ENCODE data around the gene PRKCA.

PRKCA gene

DNA sequence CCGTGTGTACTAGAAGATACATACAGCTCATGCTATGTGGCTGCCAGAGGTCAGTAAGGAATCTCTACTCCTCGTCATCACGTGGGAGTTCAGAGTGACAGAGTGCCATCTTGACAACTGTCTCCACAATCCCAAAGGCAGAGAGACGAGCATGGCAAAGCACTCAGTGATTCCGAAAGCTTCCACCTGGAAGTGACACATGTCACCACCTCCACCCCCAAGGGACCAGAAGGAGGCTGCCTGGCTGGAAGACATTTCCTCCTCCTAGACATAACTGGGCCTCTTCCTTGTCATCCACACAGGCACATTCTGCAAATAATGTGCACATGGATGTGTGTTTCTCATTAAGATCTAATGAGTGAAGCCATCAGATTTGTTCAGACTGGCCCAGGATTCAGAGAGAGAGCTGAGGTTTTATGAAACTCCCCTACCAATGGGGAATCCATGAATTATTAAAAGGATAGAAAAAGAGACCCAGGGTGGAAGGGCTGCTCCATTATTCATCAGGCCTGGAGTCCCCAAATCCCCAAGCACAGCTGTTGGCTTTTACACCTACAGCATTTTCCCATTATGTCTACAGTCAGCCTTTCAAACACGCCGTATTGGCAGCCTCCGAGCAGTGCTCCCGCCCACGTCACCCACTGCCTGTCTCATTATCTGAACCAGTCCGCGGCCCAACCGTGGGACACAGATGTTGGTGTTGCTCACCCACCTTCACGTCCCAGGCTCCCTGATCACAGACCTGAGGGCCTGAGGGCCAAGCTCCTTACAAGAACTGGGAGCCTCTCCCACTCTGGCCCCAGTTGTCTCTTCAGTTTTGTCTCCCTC lies 529.2 kb downstream of the PRKCA start:
- no peak for DNase-seq

DNA sequence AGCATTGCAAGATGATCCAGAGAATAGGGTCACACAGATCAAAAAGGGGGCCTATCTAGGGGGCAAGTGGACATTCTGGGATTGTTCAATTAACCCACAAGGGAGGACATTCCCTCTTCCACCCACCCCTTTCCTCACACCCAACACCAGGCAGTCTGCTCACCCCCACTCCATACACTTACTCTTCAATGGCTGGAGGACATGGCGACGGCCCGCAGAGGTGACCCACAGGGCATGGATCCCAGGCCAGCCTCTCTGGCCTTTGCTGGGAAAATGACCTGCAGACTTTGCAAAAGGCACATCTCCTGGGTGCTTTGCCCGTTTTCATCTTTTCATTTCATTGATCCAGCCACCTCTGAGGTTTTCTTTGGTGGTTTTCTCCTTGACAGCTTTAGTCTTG lies 530.8 kb downstream of the PRKCA start:
- no peak for DNase-seq

GRCh38 chr17:66834426-66834918 lies 532.1 kb downstream of the PRKCA start:
- DNase-seq: no peak

DNA sequence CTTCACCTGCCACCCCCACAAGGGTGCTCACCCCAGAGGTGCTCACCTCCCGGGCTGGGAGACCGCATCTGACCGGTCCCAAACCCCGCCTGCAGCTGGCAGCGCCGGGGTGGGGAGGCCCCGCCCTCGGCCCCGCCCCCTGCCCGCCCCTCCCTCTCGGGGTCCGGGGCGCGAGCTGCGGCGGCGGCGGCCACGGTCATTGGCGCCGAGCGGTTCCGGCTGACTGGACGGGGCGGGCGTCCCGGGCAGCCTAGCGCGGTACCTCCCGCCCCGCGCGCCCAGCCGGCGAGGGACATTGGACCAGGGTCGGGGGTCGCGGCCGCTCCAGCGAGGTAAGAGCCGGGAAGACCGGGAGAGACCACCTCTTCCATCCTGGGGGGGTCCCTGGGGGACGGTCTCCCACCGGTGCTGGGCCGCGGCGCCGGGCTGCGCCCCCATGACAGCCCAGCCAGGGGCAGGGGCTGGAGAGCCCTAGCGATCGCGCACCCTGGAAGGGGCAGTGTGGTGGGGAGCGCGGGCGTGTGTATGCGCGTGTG lies 532.6 kb downstream of the PRKCA start, which contains the start of gene CACNG5:
Gene CACNG5 (plus strand): TSS at position 199 of the 536 bp plus-strand sequence. CDS start 42,216 bp downstream, outside the sequence.
- DNase-seq: no peak

- DNase-seq: no peak
Measured at GRCh38 chr17:66835476-66835875, 533.1 kb downstream of the PRKCA start.

GRCh38 chr17:66836063-66837005 lies 533.9 kb downstream of the PRKCA start:
- DNase-seq: no peak

GRCh38 chr17:66837226-66837625 lies 534.8 kb downstream of the PRKCA start:
- DNase-seq: no peak

DNA sequence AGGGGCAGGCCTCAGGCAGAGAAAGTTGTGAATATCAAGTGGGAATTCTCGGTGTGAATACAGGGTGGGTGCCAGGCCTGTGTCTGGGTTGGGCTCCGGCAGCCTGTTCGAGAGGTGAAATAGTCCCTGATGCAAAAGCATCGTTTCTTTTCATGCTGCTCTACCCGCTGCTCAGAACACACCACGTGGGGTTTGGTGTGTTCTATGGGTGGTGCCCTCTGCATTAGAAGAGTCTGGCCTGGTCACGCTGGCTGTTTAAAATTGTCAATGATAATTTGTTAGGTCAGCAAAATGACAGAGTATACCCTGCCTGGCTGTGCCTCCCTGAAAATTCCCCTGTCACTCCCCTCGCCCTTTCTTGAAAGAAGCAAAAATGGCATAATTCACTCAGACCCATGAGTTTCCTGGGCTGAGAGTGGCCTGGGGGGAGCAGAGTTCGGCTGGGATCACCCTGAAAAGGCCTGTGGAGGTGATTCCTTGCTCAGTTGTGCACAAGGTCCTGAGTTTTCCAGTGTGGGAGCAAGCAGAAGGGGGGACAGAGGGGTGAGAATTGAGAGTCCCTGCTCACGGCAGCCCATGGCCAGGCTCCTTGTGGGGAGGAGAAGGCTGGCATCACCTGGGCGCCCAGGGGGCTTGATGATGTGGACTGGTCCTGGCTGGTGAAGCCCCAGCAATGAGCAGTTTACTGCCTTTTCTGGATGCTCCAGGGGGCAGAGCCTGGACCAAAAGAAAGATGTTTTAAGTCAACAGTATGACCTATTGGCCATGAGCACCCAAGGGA lies 535.7 kb downstream of the PRKCA start:
- DNase-seq: no peak

- no peak for DNase-seq
Measured at GRCh38 chr17:66839616-66840015, 537.2 kb downstream of the PRKCA start.

DNA sequence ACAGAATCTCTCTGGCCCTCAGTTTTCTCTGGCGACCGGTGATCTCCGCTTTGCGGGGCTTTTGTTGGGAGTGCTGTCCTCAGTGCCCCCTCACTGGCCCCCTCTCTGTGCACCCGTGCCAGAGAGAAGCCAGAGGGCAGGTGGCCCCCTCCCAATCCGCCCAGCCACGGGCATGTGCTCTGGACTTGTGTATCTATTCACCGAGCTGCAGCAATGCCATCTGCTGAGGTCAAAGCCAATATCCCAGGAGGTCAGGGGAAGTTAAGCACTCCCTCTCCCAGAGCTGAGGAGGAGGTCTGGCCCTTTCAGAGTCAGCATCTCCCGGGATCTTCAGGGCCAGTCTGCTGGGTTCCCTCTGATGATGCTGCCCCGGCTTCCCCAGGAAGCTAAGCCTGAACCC lies 537.6 kb downstream of the PRKCA start:
- DNase-seq: no peak

DNA sequence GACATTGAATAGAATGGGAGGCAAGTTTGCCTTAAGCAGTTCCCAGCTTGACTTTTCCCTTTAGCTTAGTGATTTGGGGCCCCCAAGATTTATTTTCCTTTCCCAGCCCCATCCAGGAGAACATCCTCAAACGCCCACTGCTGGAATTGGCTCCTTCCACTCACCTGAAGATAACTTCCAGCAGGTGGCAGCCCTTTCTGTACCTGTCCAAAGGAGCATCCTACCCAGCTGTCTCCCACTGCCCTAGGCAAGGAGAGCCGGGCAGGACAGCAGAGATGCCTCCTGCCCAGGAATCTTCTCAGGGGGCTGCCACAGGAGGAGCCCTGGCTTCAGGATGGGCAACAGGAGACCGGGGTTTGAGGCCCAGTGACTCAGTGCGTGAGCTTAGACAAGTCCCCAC lies 538.9 kb downstream of the PRKCA start:
- DNase-seq: no peak

GRCh38 chr17:66841744-66842143 lies 539.3 kb downstream of the PRKCA start:
- DNase-seq: no peak

DNA sequence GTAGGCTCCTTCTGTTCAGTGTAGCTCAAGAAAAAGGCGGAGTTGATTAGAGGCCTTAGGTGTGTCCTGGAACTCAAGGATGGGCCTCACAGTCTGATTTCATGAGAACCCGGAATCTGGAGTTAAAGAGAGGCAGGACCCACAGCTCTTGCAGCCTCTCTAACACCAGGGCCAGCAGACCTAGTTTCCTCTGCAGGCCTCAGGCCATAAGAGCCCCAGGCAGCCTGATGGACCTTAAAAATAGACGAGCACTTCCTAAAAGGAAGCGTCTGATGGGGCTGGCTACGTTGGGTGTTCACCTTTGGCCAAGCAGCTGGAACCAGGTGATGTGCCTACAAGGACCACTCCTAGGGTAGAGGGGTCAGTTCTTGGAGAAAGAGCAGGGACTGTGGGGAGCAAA lies 540.1 kb downstream of the PRKCA start:
- no peak for DNase-seq

- no peak for DNase-seq
Measured at GRCh38 chr17:66842959-66843358, 540.5 kb downstream of the PRKCA start.

DNA sequence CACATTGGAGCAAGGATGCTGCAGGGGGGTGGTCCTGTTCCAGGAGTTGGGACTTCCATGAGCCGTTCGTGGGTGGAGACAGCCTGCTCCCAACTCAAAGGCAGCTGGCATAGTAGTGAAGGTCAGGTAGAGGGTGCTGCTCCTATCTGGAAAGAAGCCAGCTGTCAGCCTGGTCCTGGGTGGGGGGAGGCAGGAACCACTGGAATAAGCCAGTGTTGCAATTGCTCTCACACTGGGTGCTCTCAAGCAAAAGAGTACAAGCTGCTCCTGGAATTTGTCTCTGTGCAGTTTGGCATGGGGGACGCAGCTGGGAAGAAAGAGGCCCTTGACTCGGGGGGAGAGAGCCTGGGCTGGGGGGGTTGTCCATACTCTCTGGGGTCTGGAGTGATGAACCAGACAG lies 541.2 kb downstream of the PRKCA start:
- DNase-seq: no peak

GRCh38 chr17:66847704-66848103 lies 545.3 kb downstream of the PRKCA start:
- no peak for DNase-seq

- no peak for DNase-seq
Measured at GRCh38 chr17:66848496-66848895, 546.1 kb downstream of the PRKCA start.

DNA sequence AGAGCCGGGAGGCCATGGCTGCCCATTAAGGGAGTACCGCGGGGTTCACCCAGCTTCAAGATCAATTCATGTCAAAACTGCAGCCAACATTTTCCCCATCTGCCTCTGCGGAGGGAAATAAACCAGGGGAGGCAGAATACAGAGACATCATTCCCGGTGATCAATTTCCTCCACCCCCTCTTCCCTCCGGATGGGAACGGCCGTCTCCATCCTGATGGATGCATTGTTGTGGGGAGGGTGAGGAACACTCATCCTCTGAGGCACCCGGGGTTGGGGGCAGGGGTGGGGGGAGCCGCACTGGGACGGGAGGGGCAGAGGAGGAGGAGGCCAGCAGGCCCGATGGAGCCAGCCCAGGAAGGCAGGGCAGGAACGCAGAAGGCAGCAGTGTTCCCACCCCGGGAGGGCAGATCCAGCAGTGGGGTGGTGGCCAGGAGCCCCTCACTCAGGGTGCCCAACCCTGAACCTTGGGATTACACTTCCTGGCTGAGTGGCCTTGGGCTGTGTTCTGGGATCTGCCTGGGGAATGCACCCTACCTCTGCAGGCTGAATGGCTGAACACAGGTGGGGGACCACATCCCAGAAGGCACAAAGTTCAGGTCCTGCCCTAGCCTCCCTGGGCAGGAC lies 546.7 kb downstream of the PRKCA start:
- DNase-seq: no peak

DNA sequence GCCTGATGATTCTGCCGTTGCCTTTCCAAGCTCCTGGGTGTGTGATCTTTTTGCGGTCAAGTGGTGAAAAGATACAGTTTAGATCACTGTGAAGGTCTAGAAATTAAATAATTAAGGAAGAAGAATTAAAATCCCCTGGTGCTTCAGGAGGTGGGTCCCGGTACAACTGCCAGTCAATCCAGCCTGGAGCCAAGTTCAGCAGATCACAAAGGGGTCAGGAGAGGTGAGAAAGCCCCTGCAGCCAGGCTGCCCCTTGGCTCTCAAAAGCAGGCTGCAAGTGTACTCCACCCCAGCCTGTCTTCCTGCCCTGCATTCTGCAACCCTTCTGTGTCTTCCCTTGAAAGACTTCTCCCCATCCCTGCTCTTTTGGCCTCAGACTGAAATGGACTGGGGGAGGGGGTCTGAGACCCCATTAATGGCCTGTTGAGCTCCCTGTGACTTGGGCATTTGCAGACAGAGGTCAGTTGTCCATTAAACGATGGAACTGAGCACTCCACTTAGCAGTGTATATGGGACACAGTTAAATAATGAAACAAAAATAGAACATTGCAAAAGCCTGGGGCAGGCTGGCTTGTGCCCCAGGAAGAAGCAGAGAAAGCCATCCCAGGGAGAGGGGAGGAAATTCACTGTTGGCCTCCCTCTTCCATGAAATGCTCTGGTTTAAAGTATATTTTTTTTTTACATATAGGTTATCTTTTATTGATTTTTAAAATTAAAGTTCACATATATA lies 547.6 kb downstream of the PRKCA start:
- DNase-seq: no peak

DNA sequence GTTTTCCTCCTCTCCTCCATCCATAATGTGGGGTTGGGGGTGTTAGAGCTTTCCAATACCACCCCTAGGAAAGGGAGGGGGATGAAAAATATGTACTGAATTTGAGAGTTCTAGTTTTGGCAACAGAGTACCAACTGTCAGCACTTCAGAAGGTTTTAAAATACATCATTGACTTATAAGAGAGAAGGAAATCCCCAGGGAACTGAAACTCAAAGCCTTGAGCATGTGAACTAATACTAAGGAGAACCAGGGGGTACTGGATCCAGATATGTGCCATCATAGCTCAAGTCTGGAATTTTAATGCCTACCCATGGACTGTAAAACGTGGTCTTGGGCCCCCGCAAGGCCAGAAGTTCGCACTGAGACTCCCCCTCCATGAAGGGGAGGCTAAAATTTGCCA lies 548.3 kb downstream of the PRKCA start:
- DNase-seq: no peak

DNA sequence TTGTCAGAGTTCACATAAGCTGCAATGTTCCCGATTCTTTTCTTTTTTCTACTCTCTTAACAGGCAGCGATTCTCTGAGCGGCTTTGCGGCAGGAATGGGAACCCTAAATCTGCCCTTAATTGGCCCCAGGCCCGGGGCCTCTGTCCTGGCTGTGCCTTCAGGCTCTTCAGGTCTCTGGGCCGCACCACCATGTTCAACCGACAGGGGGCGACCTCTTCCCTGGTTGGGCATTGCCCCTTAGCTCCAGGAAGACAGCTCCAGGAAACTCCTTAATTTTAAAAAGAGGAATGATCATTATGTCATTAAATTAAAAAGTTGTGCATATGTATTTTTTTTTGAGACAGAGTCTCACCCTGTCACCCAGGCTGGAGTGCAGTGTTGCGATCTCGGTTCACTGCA lies 552.8 kb downstream of the PRKCA start:
- no peak for DNase-seq
